Activated naive CD8-positive, alpha-beta T cell treated with anti-CD3 and anti-CD28 coated beads for 36 hours (primary cell): Measurements from ENCODE around the gene UNC13D. TPM values are rescaled to one million over a fixed set of nuclear protein-coding genes. Genes with fewer than 3 reads are reported as not detected.
"Not testable (repeated sequence)": the region's sequence is repeated elsewhere in the genome, so short reads cannot be mapped to it uniquely, and the experiment has no call there.

ENCODE experiments used
- DNase-seq: peaks from one replicate; pipeline ENCODE4 v3.0.0; 2021
- H3K27ac Mint-ChIP-seq: one replicate; pipeline ENCODE4 v1.8.0; 2022; ENCODE audit warnings: mild to moderate bottlenecking, moderate library complexity, mixed read lengths
- H3K27me3 Mint-ChIP-seq: one replicate; pipeline ENCODE4 v1.8.0; 2022; ENCODE audit warnings: mild to moderate bottlenecking, mixed read lengths
- H3K36me3 Mint-ChIP-seq: one replicate; pipeline ENCODE4 v1.8.0; 2021; ENCODE audit warnings: mild to moderate bottlenecking, mixed read lengths
- H3K4me1 Mint-ChIP-seq: one replicate; pipeline ENCODE4 v1.8.0; 2021; ENCODE audit warnings: mixed read lengths
- H3K4me3 Mint-ChIP-seq: one replicate; pipeline ENCODE4 v1.8.0; 2022; ENCODE audit warnings: mild to moderate bottlenecking, moderate library complexity, mixed read lengths
- H3K9me3 Mint-ChIP-seq: one replicate; pipeline ENCODE4 v1.8.0; 2022; ENCODE audit warnings: mixed read lengths
- total RNA-seq, 2 experiments: library from RNA; stranded (reverse); gene quantifications; one replicate each; pipeline ENCODE4 v1.2.3, GENCODE V29; 2021

UNC13D gene
- total RNA-seq, 2 experiments from 2014 or later = 145 to 156 TPM

DNA sequence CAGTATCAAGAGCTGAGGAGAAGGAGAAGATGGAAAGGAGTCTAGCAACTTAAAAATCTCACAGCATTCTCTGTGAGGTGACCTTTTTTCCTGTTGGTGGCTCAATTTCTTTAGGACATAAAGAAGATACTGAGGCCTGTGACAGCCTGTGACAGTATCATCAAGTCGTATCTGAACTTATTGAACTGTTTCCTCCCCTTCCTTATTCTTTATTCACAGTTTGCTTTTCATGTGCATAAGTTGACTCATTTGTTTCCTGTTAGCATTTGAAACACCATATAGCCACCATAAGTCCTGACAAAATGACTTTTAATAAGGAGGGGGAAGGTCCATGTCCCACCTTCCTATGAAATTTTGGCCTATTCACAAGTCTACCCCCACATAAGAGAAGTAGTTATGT is 50.7 kb downstream of the UNC13D start:
- peaks cover 6% of the 10 kb centered on the region for H3K36me3 Mint-ChIP-seq
- no peak overlapping the region for H3K4me3 Mint-ChIP-seq
- H3K27me3 Mint-ChIP-seq = no peaks in the 10 kb centered on the region
- DNase-seq = no peak
- H3K9me3 Mint-ChIP-seq = no peaks in the 10 kb centered on the region
- peaks cover 26% of the 10 kb centered on the region for H3K4me1 Mint-ChIP-seq
- H3K27ac Mint-ChIP-seq = peak overlapping the region; percentile 42

DNA sequence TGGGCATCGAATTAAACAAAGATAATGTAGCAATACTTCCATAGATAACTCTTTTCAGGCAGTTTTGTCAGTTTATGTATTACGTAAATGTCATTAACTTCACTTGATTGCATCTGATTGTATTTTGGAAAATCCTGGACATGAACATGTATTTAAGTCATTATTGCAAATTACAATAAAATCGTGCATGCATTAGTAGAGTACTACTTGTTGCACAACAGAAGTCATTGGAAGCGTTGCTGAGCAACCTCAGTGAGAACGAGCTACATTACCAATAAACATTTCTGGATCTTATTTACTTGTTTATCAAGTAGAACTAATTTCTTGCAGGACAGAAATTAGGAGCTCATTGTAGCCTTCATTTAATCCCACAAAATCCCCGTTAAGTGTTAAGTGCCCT is 53.0 kb downstream of the UNC13D start:
- H3K4me3 Mint-ChIP-seq = no peak overlapping the region
- H3K9me3 Mint-ChIP-seq = no peaks in the 10 kb centered on the region
- H3K27me3 Mint-ChIP-seq = no peaks in the 10 kb centered on the region
- peaks cover 8% of the 10 kb centered on the region for H3K36me3 Mint-ChIP-seq
- no peak overlapping the region for H3K27ac Mint-ChIP-seq
- peaks cover 35% of the 10 kb centered on the region for H3K4me1 Mint-ChIP-seq
- no peak for DNase-seq

DNA sequence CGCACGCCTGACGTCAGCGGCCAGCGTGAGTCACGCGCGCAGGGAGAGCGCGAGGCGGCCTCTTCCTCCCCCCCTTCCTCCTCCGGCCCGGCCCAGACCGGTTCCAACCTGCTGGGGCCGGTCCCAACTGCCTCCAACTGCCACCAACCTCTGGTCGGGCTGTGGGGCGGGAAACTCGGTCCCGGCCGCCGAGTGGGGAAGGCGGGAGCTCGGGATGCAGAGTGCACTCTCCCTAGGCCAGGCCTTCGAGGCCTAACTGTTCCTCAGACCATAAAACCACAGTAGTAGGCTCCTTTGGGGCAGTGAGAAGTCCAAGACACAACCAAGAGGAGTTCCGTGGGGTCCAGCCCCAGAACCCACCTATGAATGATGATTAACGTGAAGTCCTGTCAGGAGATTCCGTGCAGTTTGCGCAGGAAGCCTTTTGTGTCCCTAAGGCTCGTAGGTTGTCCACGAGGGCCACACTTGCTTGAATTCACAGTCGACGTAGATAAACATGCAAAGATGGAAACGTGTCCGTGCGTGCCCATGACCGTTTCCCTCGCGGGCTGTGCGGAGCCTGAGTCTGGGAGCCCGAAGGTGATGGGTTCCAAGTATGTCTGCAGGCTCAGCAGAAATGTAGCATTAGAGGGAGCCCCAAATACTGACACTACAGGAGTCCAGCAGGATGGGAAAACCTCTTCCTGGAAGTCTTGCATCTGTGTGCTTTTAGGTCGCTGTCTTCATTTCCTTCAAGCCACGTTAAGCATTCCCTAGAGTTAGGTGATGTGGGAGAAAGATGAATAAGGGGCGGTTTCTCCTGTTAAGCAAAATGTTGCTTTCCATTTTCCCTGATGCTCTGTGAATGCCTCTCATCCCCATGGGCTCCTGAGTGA is 59.0 kb downstream of the UNC13D start:
- H3K27me3 Mint-ChIP-seq = no peaks in the 10 kb centered on the region
- H3K9me3 Mint-ChIP-seq = peaks cover 1% of the 10 kb centered on the region
- H3K4me3 Mint-ChIP-seq = peak overlapping the region; percentile 88
- H3K36me3 Mint-ChIP-seq = peaks cover 3% of the 10 kb centered on the region
- peak overlapping the region; percentile 99 for H3K27ac Mint-ChIP-seq
- peak; percentile 90 for DNase-seq
- H3K4me1 Mint-ChIP-seq = peaks cover 37% of the 10 kb centered on the region

DNA sequence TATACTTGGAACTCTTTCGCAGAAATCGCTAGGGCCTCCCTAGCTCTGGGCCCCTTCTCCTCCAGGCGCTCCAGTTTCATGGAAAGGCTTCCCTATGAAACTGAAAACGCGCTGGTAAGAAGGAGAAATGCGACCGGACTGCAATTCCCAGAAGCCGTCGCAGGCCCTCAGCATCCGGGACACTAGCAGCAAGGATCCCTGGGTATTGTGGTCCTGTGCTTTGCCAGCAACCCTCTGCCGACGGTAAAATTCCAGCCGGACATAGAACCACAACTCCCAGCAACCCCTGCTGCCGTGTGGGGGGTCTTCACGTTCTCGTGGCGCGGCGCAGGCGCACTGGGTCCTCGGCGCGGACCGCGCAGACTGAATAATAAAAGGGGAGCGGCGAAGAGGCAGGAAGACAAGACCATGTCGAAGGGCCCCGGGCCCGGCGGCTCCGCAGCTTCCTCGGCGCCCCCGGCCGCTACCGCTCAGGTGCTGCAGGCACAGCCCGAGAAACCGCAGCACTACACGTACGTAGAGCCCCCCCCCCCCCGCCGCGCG is 59.7 kb downstream of the UNC13D start, which contains the start of gene UNK:
TSS of gene UNK (plus strand) at position 334 of the 543 bp plus-strand sequence. CDS start at position 409, 75 bp downstream.
- peak; percentile 95 for DNase-seq
- Mint-ChIP-seq H3K27ac (peak within 1 kb of the TSS; percentile 99), H3K36me3 (peaks cover 4% of the 10 kb centered on the region), H3K4me1 (peaks cover 44% of the 10 kb centered on the region), H3K9me3 (peaks cover 1% of the 10 kb centered on the region), H3K4me3 (peak within 1 kb of the TSS; percentile 88), H3K27me3 (peaks cover 5% of the 10 kb centered on the region)

DNA sequence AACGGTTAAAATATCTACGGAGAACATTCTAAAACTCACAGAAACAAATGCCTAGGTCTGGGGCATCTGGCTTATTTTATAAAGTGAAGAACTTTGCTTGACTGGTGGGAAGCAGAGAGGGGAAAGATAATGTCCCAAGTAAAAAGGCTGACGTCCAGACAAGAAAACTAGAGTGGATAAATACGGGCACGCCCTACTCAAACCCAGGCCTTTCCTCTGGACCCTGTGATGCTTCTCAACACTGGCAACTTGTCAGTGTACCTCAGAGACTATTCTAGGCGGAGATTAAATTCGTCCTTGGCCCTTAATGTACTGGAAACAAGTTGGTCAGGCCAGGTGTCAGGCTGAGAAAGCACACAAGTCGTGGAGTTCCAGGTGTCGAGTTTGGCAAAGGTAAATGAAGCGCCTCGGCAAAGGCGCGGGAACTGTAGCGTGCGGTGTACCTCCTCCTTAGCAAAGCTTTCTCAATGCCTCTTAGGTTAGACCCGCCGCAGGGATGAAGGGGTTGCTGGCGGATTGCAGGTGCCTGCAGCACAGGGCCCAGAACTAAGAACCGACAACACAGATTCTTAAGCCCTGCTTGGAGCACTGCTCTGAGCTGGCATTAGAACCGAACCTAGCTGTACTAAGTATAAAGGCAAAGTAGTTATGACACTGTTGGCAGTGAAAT is 60.3 kb downstream of the UNC13D start:
- DNase-seq = peak; percentile 25
- H3K4me1 Mint-ChIP-seq = peaks cover 44% of the 10 kb centered on the region
- H3K9me3 Mint-ChIP-seq = peaks cover 1% of the 10 kb centered on the region
- peak overlapping the region; percentile 88 for H3K4me3 Mint-ChIP-seq
- H3K36me3 Mint-ChIP-seq = peaks cover 6% of the 10 kb centered on the region
- H3K27me3 Mint-ChIP-seq = peaks cover 6% of the 10 kb centered on the region
- H3K27ac Mint-ChIP-seq = peak overlapping the region; percentile 99

DNA sequence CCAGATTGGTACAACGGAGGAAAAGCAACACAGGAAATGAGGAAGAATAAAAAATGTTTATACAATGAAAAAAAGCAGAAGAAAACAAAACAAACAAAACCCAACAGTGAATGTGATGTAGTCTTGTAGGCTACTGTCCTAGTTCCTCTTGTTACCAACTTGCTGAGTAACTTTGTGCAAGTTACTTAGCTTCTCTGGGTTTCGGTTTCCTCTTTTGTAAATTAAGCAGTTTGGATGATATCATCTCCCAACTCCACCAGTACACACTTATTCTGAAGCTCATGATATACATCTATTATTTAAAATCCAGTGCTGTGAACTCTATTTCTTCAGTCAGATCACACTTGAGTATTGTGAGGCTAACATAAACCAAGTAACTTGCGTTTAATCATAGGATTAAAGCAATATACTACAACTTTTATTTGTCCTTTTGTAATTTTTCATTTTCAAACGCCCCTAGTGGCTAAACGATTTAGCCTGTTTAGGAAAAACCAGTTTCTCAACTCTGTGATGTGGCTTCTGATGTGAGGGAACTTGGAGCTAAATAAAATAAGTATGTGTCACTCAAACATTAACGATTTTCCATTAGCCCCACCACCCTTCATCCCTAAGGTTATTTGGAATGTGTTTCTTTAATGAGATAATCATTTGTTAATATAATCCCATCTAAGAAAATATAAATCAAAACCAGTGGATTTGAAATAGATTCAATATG is 61.0 kb downstream of the UNC13D start:
- peak overlapping the region; percentile 99 for H3K27ac Mint-ChIP-seq
- peaks cover 1% of the 10 kb centered on the region for H3K9me3 Mint-ChIP-seq
- peak overlapping the region; percentile 88 for H3K4me3 Mint-ChIP-seq
- H3K27me3 Mint-ChIP-seq = peaks cover 6% of the 10 kb centered on the region
- H3K36me3 Mint-ChIP-seq = peaks cover 13% of the 10 kb centered on the region
- no peak for DNase-seq
- peaks cover 44% of the 10 kb centered on the region for H3K4me1 Mint-ChIP-seq

DNA sequence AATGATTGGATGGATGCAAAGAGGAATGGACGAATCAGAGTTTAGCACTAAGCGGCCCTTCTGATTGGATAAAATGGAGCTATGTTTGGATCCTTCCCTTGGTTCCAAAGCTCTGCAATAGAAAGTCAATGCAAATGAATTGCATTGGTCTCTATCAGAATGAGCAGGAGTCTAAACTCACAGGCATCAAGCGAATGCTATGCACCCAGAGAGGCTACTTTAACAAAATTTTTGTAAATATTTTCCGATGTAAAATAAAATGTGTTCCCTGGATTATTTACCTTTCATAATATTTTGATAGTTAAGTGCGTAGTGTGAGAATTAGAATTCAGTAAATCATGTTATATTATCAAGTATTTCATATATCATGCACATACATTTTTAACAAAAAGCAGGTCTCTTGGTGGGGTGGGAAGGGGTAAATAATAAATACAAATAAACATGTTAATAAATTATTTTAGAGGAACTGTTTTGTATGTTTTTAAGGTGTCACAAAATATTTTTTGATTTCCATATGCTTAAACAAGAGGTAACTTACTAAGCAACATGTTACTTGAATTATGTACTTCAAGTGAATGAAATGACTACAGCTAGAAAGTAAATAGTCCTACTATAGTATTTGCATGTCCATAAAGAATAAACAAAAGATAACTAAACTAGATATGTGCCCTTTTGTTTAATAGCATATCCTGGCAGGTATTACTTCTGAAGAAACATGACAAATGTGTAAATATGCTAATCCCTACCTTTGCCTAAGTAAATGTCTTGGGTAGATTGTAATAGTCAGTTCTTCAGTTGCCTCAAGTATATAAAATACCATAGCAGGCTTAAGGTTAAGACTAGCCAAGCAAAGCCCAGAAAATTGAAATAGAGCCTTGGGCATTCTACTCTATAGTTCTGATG is 64.0 kb downstream of the UNC13D start:
- H3K4me3 Mint-ChIP-seq = peak overlapping the region; percentile 92
- peaks cover 38% of the 10 kb centered on the region for H3K36me3 Mint-ChIP-seq
- H3K27me3 Mint-ChIP-seq = peaks cover 6% of the 10 kb centered on the region
- DNase-seq = no peak
- peaks cover 52% of the 10 kb centered on the region for H3K4me1 Mint-ChIP-seq
- peaks cover 1% of the 10 kb centered on the region for H3K9me3 Mint-ChIP-seq
- H3K27ac Mint-ChIP-seq = peak overlapping the region; percentile 99

DNA sequence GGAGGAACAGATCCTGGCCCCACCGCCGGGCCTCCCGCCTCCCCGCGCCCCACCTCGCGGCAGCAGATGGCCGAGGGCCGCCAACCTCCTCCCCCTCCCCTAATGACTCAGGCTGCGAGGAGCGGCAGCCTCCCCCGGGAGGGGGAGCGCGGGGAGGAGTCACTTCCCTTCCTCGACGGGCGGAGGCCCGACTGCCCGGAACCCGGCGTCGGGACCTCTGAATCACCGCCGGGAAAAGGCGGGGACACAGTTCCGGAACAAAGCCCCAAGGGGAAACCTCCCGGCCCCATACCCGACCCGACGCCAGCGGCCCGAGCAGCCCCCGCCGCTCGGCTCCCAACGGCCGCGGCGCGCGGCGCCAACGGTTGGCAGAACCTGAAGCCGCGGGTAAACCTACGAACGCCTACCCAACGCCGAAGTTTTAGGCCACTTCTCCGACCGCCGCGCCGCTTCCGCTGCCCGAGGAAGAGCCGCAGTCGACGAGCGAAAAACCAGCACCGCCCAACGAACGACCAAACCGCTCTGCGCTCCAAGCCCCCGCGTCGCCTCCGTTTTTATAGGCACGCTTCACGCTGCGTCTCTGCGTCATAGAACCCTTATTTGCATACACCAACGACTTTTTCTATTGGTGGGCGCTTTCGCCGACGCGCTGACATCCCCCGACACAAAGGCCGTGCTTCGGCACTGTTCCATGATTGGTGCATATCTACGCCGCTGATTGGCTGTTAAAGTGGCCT is 64.8 kb downstream of the UNC13D start:
- Mint-ChIP-seq H3K4me3 (peak overlapping the region; percentile 92), H3K36me3 (peaks cover 39% of the 10 kb centered on the region), H3K27ac (peak overlapping the region; percentile 99), H3K9me3 (peaks cover 1% of the 10 kb centered on the region), H3K27me3 (peaks cover 6% of the 10 kb centered on the region), H3K4me1 (peaks cover 49% of the 10 kb centered on the region)
- peak; percentile 91 for DNase-seq

DNA sequence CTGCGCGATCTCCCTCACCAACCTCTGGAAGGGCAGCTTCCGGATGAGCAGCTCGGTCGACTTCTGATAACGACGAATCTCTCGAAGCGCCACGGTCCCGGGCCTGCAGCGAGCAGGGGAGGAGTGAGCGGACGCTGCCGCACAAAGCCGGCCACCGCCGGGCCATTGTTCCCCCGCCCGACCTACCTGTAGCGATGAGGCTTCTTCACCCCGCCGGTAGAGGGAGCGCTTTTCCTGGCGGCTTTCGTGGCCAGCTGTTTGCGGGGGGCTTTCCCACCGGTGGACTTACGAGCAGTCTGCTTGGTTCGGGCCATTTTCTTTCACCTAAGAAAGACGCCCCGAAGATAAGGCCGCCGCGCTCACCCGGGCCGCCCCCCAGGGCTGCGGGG is 65.3 kb downstream of the UNC13D start:
- H3K27ac Mint-ChIP-seq = peak overlapping the region; percentile 90
- H3K27me3 Mint-ChIP-seq = peaks cover 6% of the 10 kb centered on the region
- H3K4me3 Mint-ChIP-seq = peak overlapping the region; percentile 92
- peaks cover 39% of the 10 kb centered on the region for H3K36me3 Mint-ChIP-seq
- H3K4me1 Mint-ChIP-seq = peaks cover 46% of the 10 kb centered on the region
- no peak for DNase-seq
- H3K9me3 Mint-ChIP-seq = peaks cover 1% of the 10 kb centered on the region

DNA sequence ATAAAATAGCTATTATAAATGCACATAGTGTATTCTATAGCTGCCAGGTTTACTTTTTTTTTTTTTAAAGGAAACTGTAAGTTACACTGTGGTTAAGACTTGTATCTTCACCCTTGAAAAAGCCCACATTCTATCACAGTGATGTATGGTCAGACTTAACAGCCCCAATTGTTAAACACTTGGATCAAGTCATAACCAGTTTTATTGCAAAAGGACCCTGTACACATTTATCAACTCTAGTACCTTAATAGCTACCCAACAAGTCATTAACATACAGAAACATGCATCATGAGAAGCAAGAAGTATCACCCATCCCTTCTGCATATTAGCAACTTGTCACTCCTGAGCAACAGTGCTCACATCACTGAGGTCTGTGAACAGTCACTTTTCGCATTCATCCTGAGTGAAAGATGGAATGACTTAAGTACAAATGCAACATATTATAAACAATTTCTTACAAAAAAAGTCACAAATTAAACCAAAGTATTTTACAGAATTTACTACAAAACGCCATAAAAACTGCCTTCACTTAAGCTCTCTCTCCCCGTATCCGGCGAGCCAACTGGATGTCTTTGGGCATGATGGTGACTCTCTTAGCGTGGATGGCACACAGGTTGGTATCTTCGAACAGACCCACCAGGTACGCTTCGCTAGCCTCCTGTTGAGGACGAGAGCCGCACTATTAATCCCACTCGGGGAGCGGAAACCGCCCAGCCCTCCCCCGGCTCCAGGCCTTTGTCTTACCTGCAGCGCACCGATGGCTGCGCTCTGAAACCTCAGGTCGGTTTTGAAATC is 65.9 kb downstream of the UNC13D start:
- H3K4me1 Mint-ChIP-seq = peaks cover 41% of the 10 kb centered on the region
- H3K4me3 Mint-ChIP-seq = peak overlapping the region; percentile 92
- not testable (repeated sequence) for H3K9me3 Mint-ChIP-seq, DNase-seq, H3K27me3 Mint-ChIP-seq
- H3K27ac Mint-ChIP-seq = peak overlapping the region; percentile 90
- H3K36me3 Mint-ChIP-seq = peaks cover 39% of the 10 kb centered on the region

DNA sequence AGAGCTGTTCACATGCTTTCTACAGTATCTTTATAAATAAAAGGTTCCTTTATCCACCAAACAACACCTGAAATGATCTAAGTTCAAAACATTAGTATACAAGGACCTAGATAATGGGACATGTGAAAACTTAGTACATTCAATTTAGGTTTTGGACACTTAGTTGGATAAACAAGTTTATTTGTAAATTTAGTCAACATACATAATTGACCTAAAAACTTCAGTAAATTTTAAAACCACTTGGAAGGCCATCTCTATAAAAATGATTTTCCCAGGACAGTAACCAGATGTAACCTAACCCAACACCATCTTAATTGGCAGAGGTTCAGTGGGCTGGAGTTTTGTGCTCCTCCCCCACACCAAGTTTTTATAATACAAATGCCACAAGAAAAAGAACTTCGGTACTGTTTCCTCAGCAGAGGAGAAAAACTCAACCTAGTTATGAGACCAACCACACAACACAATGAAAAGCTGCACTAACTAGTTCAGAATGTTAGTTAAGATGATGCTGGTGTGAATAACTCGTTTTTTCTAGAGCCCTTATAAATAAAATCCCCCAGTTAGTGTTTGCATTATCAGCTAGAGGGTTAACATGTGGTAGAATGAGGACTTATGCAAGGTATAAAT is 66.8 kb downstream of the UNC13D start:
- Mint-ChIP-seq H3K36me3 (peaks cover 39% of the 10 kb centered on the region), H3K27me3 (peaks cover 6% of the 10 kb centered on the region), H3K9me3 (no peaks in the 10 kb centered on the region), H3K27ac (peak overlapping the region; percentile 90), H3K4me1 (peaks cover 34% of the 10 kb centered on the region), H3K4me3 (peak overlapping the region; percentile 92)
- DNase-seq = no peak
